Transverse colon (tissue), 4 donors: ENCODE data around the gene MAP3K3. TPM values are rescaled to one million over a fixed set of nuclear protein-coding genes. Genes with fewer than 3 reads are reported as not detected.

Experiments used
- DNase-seq: peaks from one replicate; pipeline ENCODE4 v3.0.0-alpha.2; 2019
- H3K27ac ChIP-seq, 4 donors: fragments of 200-600 bp; sonication (generic); 2 replicates each; pipeline ENCODE4 v1.5.1; 2016 to 2018; ENCODE audit warnings: inconsistent platforms in 4 of 4
- H3K27me3 ChIP-seq: fragments of 200-600 bp; sonication (generic); 2 replicates; pipeline ENCODE4 v1.5.1; 2017; ENCODE audit warnings: inconsistent platforms
- H3K36me3 ChIP-seq, 4 donors: fragments of 200-600 bp; sonication (generic); 2 replicates each; pipeline ENCODE4 v1.5.1; 2017 to 2019; ENCODE audit warnings: inconsistent platforms in 4 of 4
- H3K4me1 ChIP-seq, 4 donors: fragments of 200-600 bp; sonication (generic); 2 replicates each; pipeline ENCODE4 v1.5.1; 2017 to 2020; ENCODE audit warnings: inconsistent platforms in 4 of 4
- H3K4me3 ChIP-seq, 4 donors: fragments of 200-600 bp; sonication (generic); 1 replicate in 1 of 4; 2 replicates in 3 of 4; pipeline versions ENCODE4 v1.5.1 to v1.6.1; 2017 to 2019; ENCODE audit warnings: inconsistent platforms in 4 of 4
- H3K9me3 ChIP-seq, 2 donors: fragments of 200-600 bp; sonication (generic); 2 replicates each; pipeline ENCODE4 v1.5.1; 2017 to 2019; ENCODE audit warnings: inconsistent platforms in 2 of 2
- CTCF ChIP-seq, 5 experiments: fragments of 200-600 bp in 3 of 5; fragments of 450-650 bp in 2 of 5; sonication (generic) in 3 of 5; IDR thresholded peaks; 1 replicate in 2 of 5; 2 replicates in 3 of 5; pipeline ENCODE4 v1.5.1; 2016 to 2017; ENCODE audit warnings: antibody characterized with exemption in 5 of 5, inconsistent platforms in 3 of 5, mild to moderate bottlenecking in 2 of 5, moderate library complexity in 1 of 5
- EP300 ChIP-seq: sonication (generic); formaldehyde crosslinking; IDR thresholded peaks from one replicate; pipeline ENCODE4 v1.6.1; 2017; ENCODE audit warnings: antibody characterized with exemption, low read depth
- POLR2A ChIP-seq: fragments of 450-650 bp; IDR thresholded peaks from one replicate; pipeline ENCODE4 v1.6.1; 2016; ENCODE audit warnings: antibody characterized with exemption, mild to moderate bottlenecking, moderate library complexity
- POLR2AphosphoS5 ChIP-seq, 3 donors: sonication (generic); formaldehyde crosslinking; IDR thresholded peaks; one replicate each; pipeline ENCODE4 v1.6.1; 2016; ENCODE audit warnings: antibody characterized with exemption in 3 of 3
- WGBS, 2 donors: methylation state at CpG; one replicate each; pipeline ENCODE4 v1.1.5; 2018; ENCODE audit warnings: low coverage in 1 of 2; 5-methylcytosine and 5-hydroxymethylcytosine counted together
- in situ Hi-C, 4 donors: fragments of 200-750 bp; cut with MboI; loops; one replicate each; pipeline versions ENCODE4 v1.15.0 to v1.15.1; 2017; ENCODE audit warnings: low sequenced_read_pairs in 3 of 4, low pct_ligation_motif_present in 1 of 4, low pct_unique_long_range_greater_than_20kb in 1 of 4
- intact Hi-C: fragments of 100-400 bp; cut with DNase I; formaldehyde crosslinking; loops from one replicate; pipeline ENCODE4 v1.15.1; 2023; ENCODE audit warnings: low total_unique reads
- total RNA-seq, 4 donors: library from RNA; depleted of rRNA; stranded (reverse); fragments of >200 nt; gene quantifications; one replicate each; pipeline ENCODE4 v1.1.0, GENCODE V29; 2016

Gene MAP3K3
- total RNA-seq, 4 donors from 2014 or later: 15.7 to 32.1 (median 24.7) TPM

- 67 to 84% methylated on average over 1 of the region's 1 CpG for WGBS, 2 donors
- Histone ChIP-seq H3K9me3 (no peaks in the 10 kb centered on the region), H3K36me3 (peaks cover 0 to 9% (median 3%) of the 10 kb centered on the region in 4 donors), H3K4me3 (no peak overlapping the region), H3K4me1 (peaks cover 5 to 60% (median 16%) of the 10 kb centered on the region in 4 donors), H3K27ac (no peak overlapping the region), H3K27me3 (no peaks in the 10 kb centered on the region)
- TF ChIP-seq CTCF (IDR thresholded peaks at IDR 0.05): no peak
- TF ChIP-seq POLR2AphosphoS5 (IDR thresholded peaks at IDR 0.05): no peak
- DNase-seq: no peak
- in situ Hi-C loops: no loop called here
- intact Hi-C loops: no loop called here
Observed at GRCh38 chr17:63631626-63632025, 9.4 kb downstream of the MAP3K3 start.

GRCh38 chr17:63633742-63634141 lies 11.5 kb downstream of the MAP3K3 start:
- DNase-seq: no peak
- no peaks in the 10 kb centered on the region for H3K27me3 ChIP-seq
- H3K27ac ChIP-seq: peak overlapping the region in 3 of 4 donors; percentile 18 to 23 (median 18)
- H3K4me3 ChIP-seq: no peak overlapping the region
- TF ChIP-seq POLR2A (no peak), CTCF (IDR thresholded peaks at IDR 0.05) (no peak), POLR2AphosphoS5 (IDR thresholded peaks at IDR 0.05) (no peak), EP300 (no peak)
- H3K4me1 ChIP-seq: peaks cover 0 to 49% (median 8%) of the 10 kb centered on the region in 4 donors
- in situ Hi-C loops: no loop called here
- no peaks in the 10 kb centered on the region for H3K9me3 ChIP-seq
- peaks cover 0 to 9% (median 3%) of the 10 kb centered on the region in 4 donors for H3K36me3 ChIP-seq
- intact Hi-C loops: no loop called here

- DNase-seq: no peak
- H3K4me3 ChIP-seq: no peak overlapping the region
- H3K36me3 ChIP-seq: peaks cover 0 to 9% (median 3%) of the 10 kb centered on the region in 4 donors
- no peaks in the 10 kb centered on the region for H3K27me3 ChIP-seq
- in situ Hi-C loops (no loop called here), intact Hi-C loops (no loop called here)
- TF ChIP-seq EP300: no peak
- no peak for TF ChIP-seq POLR2A
- no peak for TF ChIP-seq POLR2AphosphoS5 (IDR thresholded peaks at IDR 0.05)
- no peak for TF ChIP-seq CTCF (IDR thresholded peaks at IDR 0.05)
- no peaks in the 10 kb centered on the region for H3K9me3 ChIP-seq
- peak overlapping the region; percentile 16 to 23 (median 20) for H3K27ac ChIP-seq
- peaks cover 0 to 48% (median 8%) of the 10 kb centered on the region in 4 donors for H3K4me1 ChIP-seq
- 66 to 86% methylated on average over 4 of the region's 4 CpGs for WGBS, 2 donors
Observed at GRCh38 chr17:63634163-63634562, 11.9 kb downstream of the MAP3K3 start.

- in situ Hi-C loops: no loop called here
- WGBS, 2 donors: 82 to 91% methylated on average over 1 of the region's 1 CpG
- H3K4me3 ChIP-seq: no peak overlapping the region
Observed at GRCh38 chr17:63634816-63635215, 12.6 kb downstream of the MAP3K3 start.

More at GRCh38 chr17:63634816-63635215, 12.6 kb downstream of the MAP3K3 start:
- H3K27me3 ChIP-seq: no peaks in the 10 kb centered on the region
- H3K27ac ChIP-seq: peak overlapping the region; percentile 16 to 23 (median 20)
- no peaks in the 10 kb centered on the region for H3K9me3 ChIP-seq
- peaks cover 0 to 9% (median 3%) of the 10 kb centered on the region in 4 donors for H3K36me3 ChIP-seq
- no peak for DNase-seq
- intact Hi-C loops: no loop called here
- H3K4me1 ChIP-seq: peaks cover 0 to 43% (median 8%) of the 10 kb centered on the region in 4 donors
- TF ChIP-seq CTCF (IDR thresholded peaks at IDR 0.05): no peak
- TF ChIP-seq EP300: no peak
- no peak for TF ChIP-seq POLR2AphosphoS5 (IDR thresholded peaks at IDR 0.05)
- TF ChIP-seq POLR2A: no peak
